GM20431 (cell line): Measurements from ENCODE around the gene BIRC6.
"Not testable (repeated sequence)": the region's sequence is repeated elsewhere in the genome, so short reads cannot be mapped to it uniquely, and the experiment has no call there.

ENCODE experiments used
- in situ Hi-C: fragments of 300-500 bp; cut with MseI, MboI; formaldehyde crosslinking; loops from one replicate; pipeline ENCODE4 v1.15.0; 2020; ENCODE audit warnings: low sequenced_read_pairs; ENCODE audit not compliant: unreplicated experiment

Gene BIRC6

GRCh38 chr2:32370942-32371341, 14.1 kb downstream of the BIRC6 start:
- in situ Hi-C loops: not testable (repeated sequence)

- in situ Hi-C loops: no loop called here
These were observed 15.8 kb downstream of the BIRC6 start for GRCh38 chr2:32372519-32373182.

- in situ Hi-C loops: no loop called here
These were observed 18.5 kb downstream of the BIRC6 start for GRCh38 chr2:32375228-32375892.

GRCh38 chr2:32376756-32377155, 19.9 kb downstream of the BIRC6 start:
- in situ Hi-C loops: no loop called here

GRCh38 chr2:32377928-32378327, 21.1 kb downstream of the BIRC6 start:
- in situ Hi-C loops: no loop called here

- in situ Hi-C loops: no loop called here
These were observed 22.5 kb downstream of the BIRC6 start for GRCh38 chr2:32379352-32379751.

- in situ Hi-C loops: no loop called here
These were observed 27.0 kb downstream of the BIRC6 start for GRCh38 chr2:32383858-32384257.

GRCh38 chr2:32384529-32384928, 27.7 kb downstream of the BIRC6 start:
- in situ Hi-C loops: no loop called here

- in situ Hi-C loops: no loop called here
These were observed 29.9 kb downstream of the BIRC6 start for GRCh38 chr2:32386739-32387138.

- in situ Hi-C loops: no loop called here
These were observed 42.4 kb downstream of the BIRC6 start for GRCh38 chr2:32399221-32399620.

GRCh38 chr2:32402091-32402490, 45.3 kb downstream of the BIRC6 start:
- in situ Hi-C loops: no loop called here

GRCh38 chr2:32403782-32404181, 47.0 kb downstream of the BIRC6 start:
- in situ Hi-C loops: no loop called here

- in situ Hi-C loops: no loop called here
These were observed 47.9 kb downstream of the BIRC6 start for GRCh38 chr2:32404691-32405090.

GRCh38 chr2:32416519-32416918, 59.7 kb downstream of the BIRC6 start:
- in situ Hi-C loops: no loop called here

- in situ Hi-C loops: no loop called here
These were observed 60.8 kb downstream of the BIRC6 start for GRCh38 chr2:32417659-32418058.

- in situ Hi-C loops: no loop called here
These were observed 62.0 kb downstream of the BIRC6 start for GRCh38 chr2:32418778-32419177.

GRCh38 chr2:32422133-32422532, 65.3 kb downstream of the BIRC6 start:
- in situ Hi-C loops: no loop called here

- in situ Hi-C loops: no loop called here
These were observed 66.7 kb downstream of the BIRC6 start for GRCh38 chr2:32423536-32423935.

GRCh38 chr2:32424739-32425138, 67.9 kb downstream of the BIRC6 start:
- in situ Hi-C loops: no loop called here

- in situ Hi-C loops: no loop called here
These were observed 68.9 kb downstream of the BIRC6 start for GRCh38 chr2:32425719-32426141.

GRCh38 chr2:32427672-32428610, 71.1 kb downstream of the BIRC6 start:
- in situ Hi-C loops: no loop called here
